BE2C (cell line): Measurements from ENCODE around the gene APBB2.

ENCODE experiments used
- DNase-seq: peaks from one replicate; pipeline ENCODE4 v3.0.0-alpha.2; 2020
- H3K27me3 ChIP-seq: fragments of 250-450 bp; sonication (Bioruptor Pico); 2 replicates; pipeline ENCODE4 v1.5.1; 2020; ENCODE audit warnings: mild to moderate bottlenecking
- H3K36me3 ChIP-seq: fragments of 250-450 bp; sonication (Bioruptor Pico); 2 replicates; pipeline ENCODE4 v1.5.1; 2020; ENCODE audit warnings: mild to moderate bottlenecking
- H3K4me1 ChIP-seq: fragments of 250-450 bp; sonication (Bioruptor Pico); 2 replicates; pipeline ENCODE4 v1.5.1; 2020
- H3K4me3 ChIP-seq: 2 replicates; pipeline ENCODE4 v1.5.1; 2011; ENCODE audit warnings: low read depth, low read length
- H3K9me3 ChIP-seq: fragments of 250-450 bp; sonication (Bioruptor Pico); 2 replicates; pipeline ENCODE4 v1.5.1; 2020
- CTCF ChIP-seq: IDR thresholded peaks from 2 replicates; pipeline ENCODE4 v1.5.1; 2012; ENCODE audit warnings: mild to moderate bottlenecking, low read depth, low read length

APBB2 gene

DNA sequence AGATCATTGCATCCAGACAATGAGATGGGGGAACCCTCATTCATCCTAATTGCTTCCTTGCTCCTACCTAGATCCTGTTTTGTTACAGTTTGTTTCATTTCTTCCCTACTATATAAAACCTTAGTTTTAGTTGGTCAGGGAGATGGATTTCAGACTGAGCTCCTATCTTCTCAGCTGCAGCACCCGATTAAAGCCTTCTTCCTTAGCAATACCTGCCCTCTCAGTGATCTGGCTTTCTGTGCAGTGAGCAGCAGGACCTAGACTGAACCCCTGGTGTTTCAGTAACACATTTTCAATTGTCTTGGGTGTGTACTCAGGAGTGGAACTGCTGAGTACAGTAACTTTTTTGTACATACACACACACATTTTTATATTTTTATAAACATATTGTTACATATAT is 187.4 kb downstream of the APBB2 start:
- no peak overlapping the region for H3K4me3 ChIP-seq
- no peaks in the 10 kb centered on the region for H3K4me1 ChIP-seq
- no peak for TF ChIP-seq CTCF
- no peaks in the 10 kb centered on the region for H3K36me3 ChIP-seq
- no peaks in the 10 kb centered on the region; the same call in 1 of the 2 replicates for H3K9me3 ChIP-seq
- no peaks in the 10 kb centered on the region for H3K27me3 ChIP-seq
- DNase-seq: no peak

DNA sequence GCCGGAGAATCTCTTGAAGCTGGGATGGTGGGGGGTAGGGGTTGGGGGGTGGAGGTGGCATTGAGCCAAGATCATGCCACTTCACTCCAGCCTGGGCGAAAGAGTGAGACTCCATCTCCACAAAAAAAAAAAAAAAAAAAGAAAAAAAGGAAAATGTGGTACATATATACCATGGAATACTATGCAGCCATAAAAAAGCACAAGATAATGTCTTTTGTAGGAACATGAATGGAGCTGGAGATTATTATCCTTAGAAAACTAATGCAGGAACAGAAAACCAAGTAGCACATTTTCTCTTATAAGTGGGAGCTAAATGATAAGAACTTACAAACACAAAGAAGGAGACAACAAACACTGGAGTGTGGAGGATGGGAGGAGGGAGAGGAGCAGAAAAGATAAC is 188.5 kb downstream of the APBB2 start:
- Histone ChIP-seq H3K4me3 (no peak overlapping the region), H3K9me3 (no peaks in the 10 kb centered on the region; the same call in 1 of the 2 replicates), H3K27me3 (no peaks in the 10 kb centered on the region), H3K4me1 (no peaks in the 10 kb centered on the region), H3K36me3 (no peaks in the 10 kb centered on the region)
- no peak for DNase-seq
- no peak for TF ChIP-seq CTCF

- no peak overlapping the region for H3K4me3 ChIP-seq
- no peak for TF ChIP-seq CTCF
- no peaks in the 10 kb centered on the region for H3K27me3 ChIP-seq
- DNase-seq: peak; percentile 8
- H3K4me1 ChIP-seq: no peaks in the 10 kb centered on the region
- H3K36me3 ChIP-seq: no peaks in the 10 kb centered on the region
- no peaks in the 10 kb centered on the region; the same call in 1 of the 2 replicates for H3K9me3 ChIP-seq
Observed at GRCh38 chr4:41024556-41025491, 189.5 kb downstream of the APBB2 start.

DNA sequence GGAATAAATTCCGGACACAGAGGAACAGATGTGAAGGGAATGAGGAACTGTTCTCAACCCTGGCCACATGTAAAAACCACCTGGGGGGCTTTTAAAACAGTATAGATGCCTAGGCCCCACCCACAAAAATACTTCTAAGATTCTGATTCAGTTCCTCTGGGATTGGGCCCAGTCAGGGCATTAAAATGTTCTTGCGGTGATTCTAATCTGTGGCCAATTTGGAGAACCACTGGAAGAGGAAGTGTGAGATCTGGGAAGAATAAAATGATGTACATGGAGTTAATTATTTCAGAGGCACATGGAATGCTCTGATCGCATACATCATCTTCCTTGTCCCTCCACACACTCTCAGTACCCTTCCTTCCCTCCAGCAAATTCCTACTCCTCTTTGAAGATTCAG is 192.2 kb downstream of the APBB2 start:
- no peaks in the 10 kb centered on the region for H3K36me3 ChIP-seq
- H3K4me3 ChIP-seq: no peak overlapping the region
- no peaks in the 10 kb centered on the region for H3K27me3 ChIP-seq
- H3K9me3 ChIP-seq: no peaks in the 10 kb centered on the region; the same call in 1 of the 2 replicates
- H3K4me1 ChIP-seq: no peaks in the 10 kb centered on the region
- no peak for DNase-seq
- no peak for TF ChIP-seq CTCF

GRCh38 chr4:41015016-41015675 is 199.2 kb downstream of the APBB2 start:
- TF ChIP-seq CTCF: no peak
- no peaks in the 10 kb centered on the region for H3K4me1 ChIP-seq
- H3K27me3 ChIP-seq: no peaks in the 10 kb centered on the region
- H3K4me3 ChIP-seq: no peak overlapping the region
- no peak for DNase-seq
- H3K36me3 ChIP-seq: no peaks in the 10 kb centered on the region
- no peaks in the 10 kb centered on the region for H3K9me3 ChIP-seq

GRCh38 chr4:41014158-41014557 is 200.2 kb downstream of the APBB2 start:
- H3K4me1 ChIP-seq: no peaks in the 10 kb centered on the region
- TF ChIP-seq CTCF: no peak
- no peak for DNase-seq
- H3K4me3 ChIP-seq: no peak overlapping the region
- H3K27me3 ChIP-seq: no peaks in the 10 kb centered on the region
- H3K36me3 ChIP-seq: no peaks in the 10 kb centered on the region
- no peaks in the 10 kb centered on the region for H3K9me3 ChIP-seq
